A172 (cell line): ENCODE measurements around the gene TMEM132D. TPM values are rescaled to one million over a fixed set of nuclear protein-coding genes. Genes with fewer than 3 reads are reported as not detected.

Experiments used
- DNase-seq: peaks from one replicate; pipeline ENCODE4 v3.0.0-alpha.2; 2015; ENCODE audit warnings: low spot score
- total RNA-seq: library from RNA; depleted of rRNA; stranded (reverse); fragments of >200 nt; shearing (Covaris generic); gene quantifications from 2 replicates; pipeline ENCODE4 v1.2.3, GENCODE V29; 2014

TMEM132D gene
- total RNA-seq, 1 experiment from 2014 or later: not detected

DNA sequence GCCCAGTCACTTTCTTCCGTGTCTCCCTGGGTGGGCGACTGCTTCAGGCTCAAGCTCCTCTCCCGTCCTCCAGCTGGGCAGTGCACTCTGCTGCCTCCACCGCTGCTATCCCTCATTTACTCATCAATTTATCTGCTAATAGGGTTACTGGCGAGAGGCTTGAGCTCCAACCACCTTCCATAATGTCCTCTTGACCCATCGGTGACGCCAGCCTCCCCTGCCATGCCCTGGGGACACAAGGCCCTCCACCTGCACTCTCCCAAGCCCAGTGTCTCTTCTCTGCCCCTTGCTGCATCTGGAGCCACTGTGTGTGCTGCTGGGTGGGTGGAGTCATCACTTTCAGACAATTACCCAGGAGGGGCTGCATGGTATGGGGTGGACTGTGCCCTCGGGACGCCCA, 78.5 kb downstream of the TMEM132D start:
- DNase-seq: no peak

DNA sequence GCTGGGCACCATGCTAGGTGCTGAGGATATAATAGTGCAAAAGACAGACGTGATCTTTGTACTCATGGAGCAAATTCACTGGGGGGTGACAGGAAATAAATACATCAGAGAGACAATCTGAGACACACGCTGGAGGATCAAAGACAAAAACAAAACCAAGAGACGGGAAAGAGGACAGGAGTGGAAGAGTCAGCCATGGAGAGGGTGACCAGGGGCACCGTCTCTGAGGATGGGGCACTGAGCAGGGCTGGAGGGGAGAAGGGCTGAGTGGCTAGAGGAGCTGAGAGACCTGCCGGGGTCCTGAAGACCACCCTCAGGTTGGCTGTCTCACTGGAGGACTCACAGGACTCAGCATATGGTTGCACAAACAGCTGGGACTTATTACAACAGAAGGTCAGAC, 81.9 kb downstream of the TMEM132D start:
- no peak for DNase-seq

DNA sequence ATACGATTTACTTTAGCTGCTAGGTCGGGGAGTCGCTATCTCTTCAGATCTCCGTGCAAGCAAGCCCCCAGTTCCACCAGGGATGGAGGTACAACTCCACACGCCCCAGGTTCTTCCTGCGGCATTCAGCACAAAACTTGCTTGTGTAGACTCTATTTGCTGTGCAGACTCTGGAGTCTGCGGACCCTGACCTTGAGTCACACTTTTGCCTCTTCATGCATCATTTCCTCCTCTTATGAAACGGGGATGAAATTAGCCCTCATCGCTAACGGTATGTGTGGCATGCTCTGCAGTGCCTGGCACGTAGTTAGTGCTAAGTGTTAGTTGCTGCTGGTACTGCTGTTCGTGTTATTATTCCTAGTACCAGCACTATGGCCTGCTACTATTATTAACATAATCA, 84.4 kb downstream of the TMEM132D start:
- DNase-seq: no peak

DNA sequence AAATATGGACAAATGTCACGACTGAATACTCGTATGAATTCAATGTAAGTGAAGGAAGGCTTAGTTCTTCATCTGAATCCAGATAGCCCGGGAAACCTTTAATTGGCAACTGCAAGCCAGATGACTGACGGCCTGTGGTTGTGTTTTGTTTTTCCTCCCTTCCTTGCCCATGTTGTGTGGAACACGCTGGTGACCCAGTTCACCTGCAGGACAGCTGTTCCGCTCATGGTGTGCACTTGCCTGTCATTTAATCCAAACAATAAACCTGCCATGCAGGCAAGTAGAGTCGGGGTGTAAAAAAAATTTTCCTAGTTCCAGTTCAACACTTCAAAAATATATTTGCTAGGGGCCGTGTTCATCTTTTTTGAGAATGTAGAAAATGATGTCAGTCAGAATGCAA, 88.0 kb downstream of the TMEM132D start:
- no peak for DNase-seq

DNA sequence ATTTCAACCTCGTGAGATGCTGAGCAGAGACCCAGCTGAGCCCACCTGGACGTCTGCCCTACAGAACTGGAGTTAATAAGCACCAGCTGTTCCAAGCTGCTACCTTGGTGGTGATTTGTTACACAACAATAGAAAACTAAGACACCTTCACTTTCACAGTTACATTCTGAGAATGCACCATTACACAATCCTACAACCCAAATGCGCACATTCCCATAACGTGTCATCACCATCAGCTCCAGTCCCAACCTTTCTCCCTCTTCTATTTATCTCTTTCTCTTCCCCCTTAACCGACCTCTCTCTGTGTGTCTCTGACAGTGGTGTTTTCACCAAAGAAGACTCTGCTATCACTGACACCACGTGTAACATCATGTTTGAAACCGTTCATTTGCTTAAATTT, 91.9 kb downstream of the TMEM132D start:
- DNase-seq: no peak

DNA sequence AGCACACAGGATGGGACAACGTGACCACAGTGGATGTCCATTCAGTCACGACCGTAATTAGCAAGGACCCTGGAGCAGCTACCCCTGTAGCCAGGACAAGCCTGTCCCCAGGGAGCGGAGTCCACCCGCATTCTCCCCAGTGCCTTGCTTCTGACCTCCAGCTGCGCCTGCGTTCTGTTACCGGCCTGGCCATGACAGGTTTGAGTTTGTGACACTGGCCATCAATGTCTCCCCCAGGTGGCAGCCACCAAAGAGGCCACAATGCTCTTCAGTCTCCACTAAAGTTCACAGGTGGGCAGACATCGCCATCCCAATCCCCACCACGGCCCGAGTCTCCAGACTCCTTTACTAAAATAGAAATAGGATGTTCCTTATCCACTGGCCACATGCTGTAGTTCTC, 96.7 kb downstream of the TMEM132D start:
- no peak for DNase-seq

DNA sequence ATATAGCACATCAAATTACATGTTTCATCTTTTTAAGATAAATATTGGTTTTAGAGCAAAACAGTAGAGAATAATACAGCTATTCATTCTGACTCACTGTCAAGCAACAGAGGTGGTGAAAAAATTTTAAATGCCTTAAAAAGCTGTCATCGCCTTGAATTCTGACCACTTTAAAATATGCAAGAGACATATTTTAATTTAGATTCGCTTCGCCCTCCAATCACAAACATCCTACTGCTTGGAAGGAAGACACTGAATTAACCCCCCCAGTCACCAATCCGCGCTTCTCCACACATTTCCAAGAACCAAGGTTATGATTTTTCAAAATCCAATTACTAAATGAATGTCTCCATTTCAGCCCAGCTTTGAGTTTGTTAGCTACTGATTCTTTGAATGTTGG, 112.4 kb downstream of the TMEM132D start:
- DNase-seq: no peak

DNA sequence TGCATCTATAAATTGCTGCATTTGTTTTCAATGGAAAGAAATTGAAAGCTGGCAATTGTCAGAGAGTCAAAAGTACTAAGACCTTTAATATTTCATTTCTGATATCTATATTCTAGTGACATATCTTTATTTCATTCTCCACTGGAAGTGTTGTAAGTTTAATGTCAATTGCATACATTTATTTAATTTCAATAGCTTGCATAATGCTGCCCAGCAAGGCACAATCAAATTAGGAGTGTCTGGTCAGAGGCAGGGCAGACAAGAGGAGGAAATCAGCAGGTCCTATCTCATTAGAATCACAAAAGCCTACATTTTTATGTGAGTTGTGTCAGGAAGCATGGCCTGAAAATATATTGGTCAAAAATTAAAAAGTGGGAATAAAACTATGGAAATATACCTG, 112.9 kb downstream of the TMEM132D start:
- DNase-seq: no peak

DNA sequence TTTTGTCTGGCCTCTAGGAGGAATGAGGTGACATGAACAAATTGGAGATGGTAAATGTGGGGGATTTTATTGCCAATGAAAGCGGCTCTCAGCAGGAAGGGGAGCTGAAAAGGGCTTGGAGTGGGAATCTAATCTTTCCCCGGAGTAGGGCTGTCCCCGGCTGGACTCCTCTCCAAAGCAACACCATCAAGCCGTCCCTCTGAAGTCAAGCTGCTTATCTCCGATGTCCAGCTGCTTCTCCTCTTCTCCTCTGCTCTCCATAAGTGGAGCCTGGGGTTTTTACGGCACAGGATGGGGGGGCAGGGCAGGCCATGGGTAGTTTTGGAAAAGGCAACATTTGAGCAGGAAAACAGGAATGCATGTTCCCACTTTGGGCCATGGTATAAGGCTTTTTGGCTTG, 113.5 kb downstream of the TMEM132D start:
- DNase-seq: no peak

DNA sequence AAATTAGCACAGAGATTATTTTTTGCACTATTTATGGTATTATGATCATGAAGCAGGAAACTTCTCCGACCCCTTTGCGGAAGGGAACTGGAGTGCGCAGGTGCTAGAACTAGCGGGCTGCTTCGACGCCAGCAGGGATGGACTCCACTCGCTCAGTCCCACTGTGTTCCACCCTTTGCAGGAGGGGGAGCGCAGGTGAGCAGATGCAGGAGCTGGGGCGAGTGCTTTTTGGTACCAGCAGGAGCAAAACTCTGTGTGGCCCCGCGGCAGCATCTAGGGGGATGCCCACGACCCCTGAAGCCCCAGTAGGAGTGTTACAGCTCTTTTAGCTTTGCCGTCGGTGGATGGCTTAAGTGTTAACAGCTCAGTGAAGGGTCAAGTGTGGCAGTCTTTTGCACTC, 113.9 kb downstream of the TMEM132D start:
- no peak for DNase-seq

DNA sequence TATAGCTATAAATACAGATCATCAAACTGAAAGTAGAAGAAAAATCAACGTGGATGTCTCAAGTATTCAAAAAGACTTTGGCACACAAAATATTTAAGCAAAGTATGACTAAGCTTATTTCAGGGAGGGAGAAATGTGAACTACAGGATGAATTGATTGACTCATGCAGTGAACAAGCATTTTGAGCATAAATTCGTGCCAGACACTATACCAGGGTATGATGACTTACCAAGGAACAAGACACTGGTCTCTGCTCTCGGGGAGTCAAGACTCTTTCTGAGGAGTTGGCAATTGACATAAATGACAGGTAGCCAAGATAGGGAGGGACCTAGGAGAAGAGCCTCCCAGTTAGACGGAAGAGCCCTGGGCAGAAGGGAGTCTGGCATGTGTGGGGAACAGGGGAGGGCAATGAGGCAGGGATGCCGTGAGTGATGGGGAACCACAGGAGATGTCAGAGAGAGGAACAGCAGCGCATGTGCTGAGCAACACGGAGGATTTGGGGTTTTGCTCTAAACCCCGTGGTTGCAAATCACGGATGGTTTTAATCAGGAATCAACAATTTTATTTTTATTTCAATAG, 115.2 kb downstream of the TMEM132D start:
- DNase-seq: no peak

DNA sequence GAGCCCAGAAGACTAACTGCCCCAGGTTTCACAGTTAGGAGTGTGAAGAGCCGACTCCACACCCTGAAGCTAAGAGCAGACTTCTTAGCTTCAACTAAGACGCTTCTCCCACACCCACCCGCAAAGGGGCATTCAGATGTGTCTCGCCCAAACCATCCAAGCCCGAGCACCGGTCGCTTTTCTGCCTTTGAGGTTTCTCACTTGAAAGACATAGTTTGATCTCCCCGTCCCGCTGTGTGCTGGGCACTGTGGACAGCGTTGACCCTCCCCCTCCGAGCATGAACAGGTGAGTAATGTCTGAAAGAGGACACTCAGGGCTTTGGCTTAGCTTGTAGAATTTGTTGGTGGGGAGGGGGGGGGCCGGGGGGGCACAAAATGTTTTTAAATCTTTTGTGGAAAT, 123.8 kb downstream of the TMEM132D start:
- DNase-seq: no peak

DNA sequence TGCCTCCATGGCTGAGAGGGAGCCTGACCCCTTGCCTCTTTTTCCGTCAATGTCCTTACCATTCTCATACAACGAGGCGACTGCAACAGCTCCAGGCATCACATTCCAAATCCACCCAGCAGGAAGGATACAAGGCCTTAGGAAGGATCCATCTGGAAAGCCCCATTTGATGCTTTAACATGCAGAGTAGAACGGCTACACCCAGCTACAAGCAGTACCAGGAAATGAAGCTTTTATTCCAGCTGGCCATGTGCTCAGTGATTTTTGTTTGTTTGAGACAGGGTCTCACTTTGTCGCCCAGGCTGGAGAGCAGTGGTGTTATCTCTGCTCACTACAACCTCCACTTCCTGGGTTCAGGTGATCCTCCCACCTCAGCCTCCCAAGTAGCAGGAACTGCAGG, 124.8 kb downstream of the TMEM132D start:
- no peak for DNase-seq

DNA sequence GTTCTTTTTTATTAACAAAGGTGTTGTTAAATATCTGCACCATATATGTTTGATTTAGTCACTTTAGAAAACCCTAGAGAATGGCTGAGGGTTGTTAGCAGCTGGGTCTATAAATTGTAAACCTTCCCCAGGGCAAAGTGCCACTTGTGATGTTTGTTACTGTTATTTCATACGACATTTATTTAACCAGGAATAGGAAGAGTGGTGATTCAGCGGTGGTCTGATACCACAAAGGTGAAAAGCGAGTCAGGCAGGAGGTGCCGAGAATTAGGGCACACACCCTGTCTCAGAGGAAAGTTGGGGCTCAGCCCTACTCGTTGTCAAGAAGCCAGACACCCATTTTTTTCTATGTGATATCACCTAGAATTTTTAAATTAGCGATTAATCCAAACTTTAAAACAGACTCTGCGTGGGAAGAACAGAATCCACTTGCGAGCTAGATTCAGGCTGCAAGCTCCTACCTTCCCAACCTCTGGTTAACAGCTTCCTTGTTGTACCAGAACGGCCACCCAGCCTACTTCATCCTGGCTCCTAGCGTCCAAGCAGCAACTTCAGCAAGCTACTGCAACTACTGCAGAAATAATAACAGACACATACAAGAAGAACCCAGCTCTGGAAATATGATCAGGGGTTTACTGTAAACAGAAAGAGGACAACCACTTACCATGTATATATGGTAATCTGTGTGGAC, 126.7 kb downstream of the TMEM132D start:
- no peak for DNase-seq

DNA sequence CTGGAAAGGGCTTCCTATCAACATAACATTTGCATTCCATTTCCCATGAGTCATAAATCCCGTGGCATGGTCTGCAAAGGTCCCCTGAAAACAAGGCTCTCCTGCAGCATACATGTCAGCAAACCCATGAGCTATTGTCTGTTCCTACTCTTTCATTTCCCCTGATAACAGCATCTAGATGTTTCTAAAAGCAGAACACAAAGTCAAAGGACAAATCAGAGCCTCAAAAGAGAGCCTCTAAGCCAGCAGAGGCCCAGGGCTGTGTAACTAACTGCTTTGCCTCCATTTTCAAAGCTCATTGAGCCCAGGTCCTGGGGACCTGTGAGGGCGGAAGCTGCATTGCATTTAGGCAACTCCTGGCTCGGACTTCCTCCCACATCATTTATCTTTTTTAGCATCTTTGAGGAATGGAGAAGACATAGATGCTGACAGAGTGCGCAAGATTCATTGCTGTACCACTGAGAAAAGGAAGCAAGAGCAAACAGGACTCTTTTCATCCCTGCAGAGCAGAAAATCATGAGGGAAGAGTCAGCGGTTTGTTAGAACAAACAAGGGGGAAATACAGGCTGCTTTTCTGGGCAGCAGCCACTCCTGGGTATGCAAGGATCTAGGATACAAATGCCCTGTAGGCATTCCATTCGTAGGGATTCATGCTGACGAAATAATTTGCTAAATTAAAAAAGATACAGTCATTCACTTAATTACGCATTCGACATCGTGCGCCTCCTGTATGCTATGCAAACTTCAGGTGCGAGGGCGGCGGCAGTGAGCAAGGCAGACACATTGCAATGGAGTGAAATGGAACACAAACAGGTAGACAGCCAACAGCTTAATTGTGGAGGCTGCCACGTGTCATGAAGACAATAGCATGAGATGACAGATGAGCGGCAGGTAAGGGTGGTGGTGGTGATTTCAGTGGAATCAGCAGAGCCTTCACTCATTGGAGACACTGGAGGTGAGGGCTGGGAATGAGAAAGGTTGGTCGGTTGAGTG, 131.0 kb downstream of the TMEM132D start:
- DNase-seq: no peak

DNA sequence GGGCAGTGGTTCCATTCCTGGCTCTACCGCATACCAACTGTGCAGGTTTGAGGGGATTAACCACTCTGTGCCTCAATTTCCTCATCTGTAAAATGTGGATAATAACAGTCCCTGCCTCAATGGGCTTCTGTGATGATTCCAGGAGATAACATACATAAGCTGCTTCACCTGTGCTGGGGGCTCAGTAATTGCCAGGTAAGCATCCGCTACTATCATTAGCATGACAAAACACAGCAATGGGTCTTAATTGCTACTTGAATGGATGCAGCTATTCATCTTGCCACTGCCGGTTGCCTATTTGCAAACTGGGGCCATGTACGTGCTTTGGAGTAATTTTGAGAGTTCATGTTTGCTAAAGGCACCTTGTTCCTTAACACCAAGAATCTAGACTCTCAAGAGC, 132.6 kb downstream of the TMEM132D start:
- no peak for DNase-seq

DNA sequence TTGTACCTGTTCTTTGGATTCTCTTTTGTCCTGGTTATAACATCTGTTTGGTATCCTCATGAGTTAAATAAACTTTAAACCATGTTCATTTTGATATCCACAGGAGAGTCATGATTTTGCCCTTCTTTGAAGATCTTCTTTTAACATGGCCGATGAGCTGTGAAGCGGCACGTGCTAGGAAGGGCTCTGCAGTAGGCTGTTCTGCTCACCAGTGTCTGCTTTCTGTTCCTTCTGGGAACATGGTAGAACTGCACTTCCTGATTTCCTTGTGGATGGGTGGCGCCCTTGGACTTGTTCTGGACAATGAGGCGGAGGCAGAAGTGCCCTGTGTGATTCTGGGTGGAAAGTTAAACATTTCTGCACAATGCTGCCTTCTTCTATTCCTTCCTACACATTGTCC, 138.1 kb downstream of the TMEM132D start:
- no peak for DNase-seq

DNA sequence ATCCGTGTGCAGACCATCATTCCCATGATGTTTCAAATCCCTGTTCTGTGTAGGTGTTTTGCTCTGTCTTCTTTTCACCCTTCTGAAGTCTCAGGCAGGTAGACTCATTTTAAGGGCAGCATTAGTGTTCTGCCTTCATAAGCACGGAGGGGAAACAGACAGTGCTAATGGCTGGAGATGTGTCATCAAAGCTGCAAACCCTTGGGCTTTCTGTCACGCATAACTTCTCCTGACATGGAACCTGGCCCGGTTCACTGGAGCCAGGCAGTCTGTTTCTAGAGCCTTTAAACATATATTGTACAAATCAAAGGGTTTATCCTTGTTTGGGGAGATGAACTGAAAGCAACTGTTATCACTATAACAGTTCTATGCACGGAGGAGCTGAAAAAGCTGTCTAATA, 141.4 kb downstream of the TMEM132D start:
- no peak for DNase-seq

DNA sequence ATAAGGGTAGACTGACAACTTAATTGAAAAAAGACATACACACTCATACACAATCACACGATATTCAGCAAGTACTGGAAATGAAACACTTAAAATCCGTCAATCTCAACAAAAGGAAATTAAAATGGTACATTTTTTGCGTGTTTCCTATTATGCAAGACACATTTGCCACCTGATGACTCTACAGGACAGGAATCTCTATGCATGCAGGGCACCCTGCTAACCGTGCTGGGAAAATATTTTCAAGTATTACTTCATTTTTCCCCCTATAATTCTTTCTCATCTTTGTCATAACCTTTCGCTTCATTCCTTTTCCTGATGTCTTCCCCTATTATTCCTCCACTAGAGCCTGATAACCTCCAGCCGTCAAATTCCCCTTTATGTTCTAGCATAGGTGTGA, 150.2 kb downstream of the TMEM132D start:
- no peak for DNase-seq

DNA sequence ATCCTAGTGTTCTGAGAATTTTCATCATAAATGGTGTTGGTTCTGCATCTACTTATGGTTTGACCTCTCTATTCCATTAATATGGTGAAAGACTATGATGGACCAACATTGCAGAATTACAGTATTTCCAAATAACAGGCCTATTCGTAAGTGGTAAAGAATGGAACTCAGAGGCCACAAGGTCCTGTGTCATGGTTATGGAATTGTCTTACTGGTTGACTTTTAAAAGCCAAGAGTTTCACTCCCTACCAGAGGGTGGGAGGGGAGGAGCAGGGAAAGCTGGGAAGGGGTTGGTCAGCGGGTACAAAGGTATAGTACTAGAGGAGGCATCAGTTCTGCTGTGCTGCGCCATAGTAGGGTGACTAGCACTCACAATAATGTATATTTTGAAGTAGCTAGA, 153.4 kb downstream of the TMEM132D start:
- DNase-seq: no peak

DNA sequence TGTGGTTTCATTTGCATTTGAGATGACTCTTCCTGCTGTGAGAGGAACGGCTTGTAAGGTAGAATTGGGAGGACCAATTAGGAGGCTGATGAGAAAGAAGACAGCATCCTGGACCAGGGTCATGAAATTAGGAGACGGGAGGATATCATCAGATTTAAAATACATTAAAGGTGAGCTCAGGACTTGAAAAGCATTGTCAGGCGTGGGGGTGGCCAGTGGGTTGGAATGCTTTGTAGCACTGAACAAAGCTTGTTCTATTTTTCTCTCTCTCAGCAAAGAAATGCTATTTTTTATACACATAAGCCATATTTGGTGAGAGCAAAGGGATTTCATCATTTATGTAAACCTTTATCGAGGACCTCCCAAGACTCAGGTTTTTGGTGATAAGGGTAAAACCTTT, 157.5 kb downstream of the TMEM132D start:
- DNase-seq: no peak

DNA sequence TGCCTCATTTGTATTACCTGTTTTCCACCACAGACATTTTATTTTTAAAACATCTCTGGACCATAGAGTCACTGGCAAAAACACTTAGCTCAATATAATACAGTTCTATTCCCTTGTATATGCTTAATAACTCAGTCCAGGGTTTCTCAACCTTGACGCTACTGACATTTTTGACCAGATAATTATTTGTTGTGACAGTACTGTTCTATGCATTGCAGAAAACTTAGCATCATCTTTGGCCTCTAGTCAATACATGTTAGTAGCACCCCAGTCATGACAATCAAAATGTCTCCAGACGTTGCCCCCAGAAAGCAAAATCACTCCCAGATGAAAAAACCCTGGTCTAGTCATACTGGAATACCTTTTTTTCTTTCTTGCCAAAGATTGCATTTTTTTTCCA, 174.7 kb downstream of the TMEM132D start:
- DNase-seq: no peak

DNA sequence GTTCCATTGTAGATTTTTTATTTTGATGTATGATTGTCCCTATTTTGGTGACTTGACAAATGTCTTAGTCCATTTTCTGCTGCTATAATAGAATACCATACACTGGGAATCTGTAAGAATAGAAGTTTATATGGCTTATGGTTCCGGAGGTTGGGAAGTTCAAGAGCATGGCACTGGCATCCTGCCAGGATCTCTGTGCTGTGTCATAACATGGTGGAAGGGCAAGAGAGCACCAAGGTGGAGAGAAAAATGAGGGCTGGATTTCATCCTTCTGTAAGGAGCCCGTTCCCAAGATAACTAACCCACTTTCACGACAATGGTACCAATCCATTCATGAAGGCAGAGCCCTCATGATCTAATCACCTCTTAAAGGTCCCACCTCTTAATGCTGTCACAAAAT, 176.7 kb downstream of the TMEM132D start:
- no peak for DNase-seq
